Karpas-422 (cell line): ENCODE data around the gene FLRT2. TPM values are rescaled to one million over a fixed set of nuclear protein-coding genes. Genes with fewer than 3 reads are reported as not detected.

Experiments
- DNase-seq: peaks from one replicate; pipeline ENCODE4 v3.0.0-alpha.2; 2015
- H2AFZ ChIP-seq: fragments of 200-600 bp; sonication (generic); 2 replicates; pipeline ENCODE4 v1.6.1; 2014; ENCODE audit warnings: antibody characterized with exemption, low read length, mixed read lengths
- H3K27ac ChIP-seq: fragments of 200-600 bp; sonication (generic); 2 replicates; pipeline ENCODE4 v1.5.1; 2014; ENCODE audit warnings: mild to moderate bottlenecking, low read length, moderate library complexity
- H3K27me3 ChIP-seq: fragments of 200-600 bp; sonication (generic); 2 replicates; pipeline ENCODE4 v1.6.1; 2014; ENCODE audit warnings: low read length, mixed read lengths
- H3K36me3 ChIP-seq: fragments of 200-600 bp; sonication (generic); 2 replicates; pipeline ENCODE4 v1.6.1; 2014; ENCODE audit warnings: low read length, mixed read lengths; ENCODE audit not compliant: insufficient read depth
- H3K4me1 ChIP-seq: fragments of 200-600 bp; sonication (generic); 2 replicates; pipeline ENCODE4 v1.6.1; 2014; ENCODE audit warnings: mild to moderate bottlenecking, low read length, mixed read lengths
- H3K4me2 ChIP-seq: fragments of 200-600 bp; sonication (generic); 2 replicates; pipeline ENCODE4 v1.6.1; 2014; ENCODE audit warnings: low read length, low read depth, mild to moderate bottlenecking; ENCODE audit not compliant: poor library complexity, severe bottlenecking
- H3K4me3 ChIP-seq: fragments of 200-600 bp; sonication (generic); 2 replicates; pipeline ENCODE4 v1.5.1; 2014; ENCODE audit warnings: mild to moderate bottlenecking, antibody characterized with exemption, low read length, mixed read lengths
- H3K79me2 ChIP-seq: fragments of 200-600 bp; sonication (generic); 2 replicates; pipeline ENCODE4 v1.6.1; 2014; ENCODE audit warnings: mild to moderate bottlenecking, low read length, mixed read lengths
- H3K9ac ChIP-seq: fragments of 200-600 bp; sonication (generic); 2 replicates; pipeline ENCODE4 v1.6.0; 2014; ENCODE audit warnings: low read length
- H3K9me2 ChIP-seq: fragments of 200-600 bp; sonication (generic), shearing (Covaris generic); replicated peaks from 2 replicates; pipeline ENCODE4 v1.6.0; 2014; ENCODE audit warnings: mild to moderate bottlenecking, low read length, moderate library complexity; ENCODE audit not compliant: insufficient read depth
- H3K9me3 ChIP-seq: fragments of 300-700, 200-600 bp; sonication (generic); 2 replicates; pipeline ENCODE4 v1.6.1; 2014; ENCODE audit warnings: low read length, mixed read lengths
- H4K20me1 ChIP-seq: fragments of 200-600 bp; sonication (generic); 2 replicates; pipeline ENCODE4 v1.6.1; 2014; ENCODE audit warnings: mild to moderate bottlenecking, antibody characterized with exemption, low read length, low read depth; ENCODE audit not compliant: insufficient read depth
- total RNA-seq: library from RNA; depleted of rRNA; stranded (reverse); fragments of >200 nt; shearing (Covaris generic); gene quantifications from 2 replicates; pipeline ENCODE4 v1.2.3, GENCODE V29; 2014; ENCODE audit warnings: low replicate concordance

The FLRT2 gene
- total RNA-seq, 1 experiment from 2014 or later, result not detected

GRCh38 chr14:85538636-85539035, 8.7 kb downstream of the FLRT2 start:
- Histone ChIP-seq H3K27ac (no peak overlapping the region), H3K36me3 (no peaks in the 10 kb centered on the region), H3K9me3 (no peaks in the 10 kb centered on the region; the same call in 1 of the 2 replicates), H3K79me2 (no peaks in the 10 kb centered on the region), H4K20me1 (no peaks in the 10 kb centered on the region), H3K4me1 (no peaks in the 10 kb centered on the region), H3K9me2 (no peaks in the 10 kb centered on the region; the same call in 1 of the 2 replicates), H3K4me3 (no peak overlapping the region), H2AFZ (no peak overlapping the region), H3K27me3 (no peaks in the 10 kb centered on the region), H3K9ac (no peak overlapping the region), H3K4me2 (no peak overlapping the region)
- no peak for DNase-seq

- Histone ChIP-seq H3K27me3 (no peaks in the 10 kb centered on the region), H3K4me2 (no peak overlapping the region), H3K36me3 (no peaks in the 10 kb centered on the region), H4K20me1 (no peaks in the 10 kb centered on the region), H3K9ac (no peak overlapping the region), H3K4me3 (no peak overlapping the region), H2AFZ (no peak overlapping the region), H3K27ac (no peak overlapping the region), H3K4me1 (no peaks in the 10 kb centered on the region), H3K9me3 (no peaks in the 10 kb centered on the region; the same call in 1 of the 2 replicates), H3K9me2 (no peaks in the 10 kb centered on the region; the same call in 1 of the 2 replicates), H3K79me2 (no peaks in the 10 kb centered on the region)
- no peak for DNase-seq
These were observed 9.6 kb downstream of the FLRT2 start for GRCh38 chr14:85539510-85539909.

- no peaks in the 10 kb centered on the region for H3K79me2 ChIP-seq
- H2AFZ ChIP-seq, result no peak overlapping the region
- H3K4me1 ChIP-seq, result no peaks in the 10 kb centered on the region
These were observed 12.7 kb downstream of the FLRT2 start for GRCh38 chr14:85542623-85543022.

DNA sequence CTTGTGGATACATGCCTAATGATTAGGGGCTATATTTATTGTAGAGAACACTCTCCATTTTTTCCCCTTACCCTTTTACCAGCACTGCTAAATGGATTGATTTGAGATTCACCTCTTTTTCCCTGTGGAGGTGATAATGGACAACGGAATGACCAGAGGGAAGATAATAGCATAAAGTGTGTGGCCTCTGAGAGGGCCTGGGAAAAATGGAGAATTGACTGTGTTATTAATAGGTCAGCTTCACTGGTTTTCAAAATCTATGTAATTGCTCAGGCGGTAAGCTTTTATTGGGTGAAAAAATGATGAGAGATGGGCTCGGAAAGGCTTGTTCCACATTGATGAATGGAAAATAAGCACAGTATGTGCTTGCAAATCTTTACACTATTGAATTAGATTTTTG, 15.8 kb downstream of the FLRT2 start:
- DNase-seq, result no peak
- Histone ChIP-seq H3K4me2 (no peak overlapping the region), H3K27ac (no peak overlapping the region), H3K27me3 (no peaks in the 10 kb centered on the region), H3K9ac (no peak overlapping the region), H3K9me3 (0 out of 2 replicates have a peak, but pooled peaks cover 4% of the 10 kb centered on the region), H4K20me1 (no peaks in the 10 kb centered on the region), H3K4me1 (no peaks in the 10 kb centered on the region), H3K36me3 (no peaks in the 10 kb centered on the region), H3K9me2 (no peaks in the 10 kb centered on the region; the same call in 1 of the 2 replicates), H3K4me3 (no peak overlapping the region), H2AFZ (no peak overlapping the region), H3K79me2 (no peaks in the 10 kb centered on the region)

More at GRCh38 chr14:85542623-85543022, 12.7 kb downstream of the FLRT2 start:
- no peaks in the 10 kb centered on the region for H4K20me1 ChIP-seq
- no peaks in the 10 kb centered on the region for H3K27me3 ChIP-seq
- H3K27ac ChIP-seq, result no peak overlapping the region
- H3K9me2 ChIP-seq, result no peaks in the 10 kb centered on the region; the same call in 1 of the 2 replicates
- 0 out of 2 replicates have a peak, but pooled peaks cover 4% of the 10 kb centered on the region for H3K9me3 ChIP-seq
- no peak overlapping the region for H3K4me2 ChIP-seq
- no peak overlapping the region for H3K4me3 ChIP-seq
- no peaks in the 10 kb centered on the region for H3K36me3 ChIP-seq
- no peak overlapping the region for H3K9ac ChIP-seq
- DNase-seq, result no peak

GRCh38 chr14:85546390-85546789, 16.4 kb downstream of the FLRT2 start:
- H3K4me2 ChIP-seq, result no peak overlapping the region
- no peak overlapping the region for H3K4me3 ChIP-seq
- no peaks in the 10 kb centered on the region; the same call in 1 of the 2 replicates for H3K9me2 ChIP-seq
- 0 out of 2 replicates have a peak, but pooled peaks cover 4% of the 10 kb centered on the region for H3K9me3 ChIP-seq
- no peaks in the 10 kb centered on the region for H3K36me3 ChIP-seq
- H3K27ac ChIP-seq, result no peak overlapping the region
- H4K20me1 ChIP-seq, result no peaks in the 10 kb centered on the region
- H2AFZ ChIP-seq, result no peak overlapping the region
- no peaks in the 10 kb centered on the region for H3K79me2 ChIP-seq
- no peak for DNase-seq
- H3K4me1 ChIP-seq, result no peaks in the 10 kb centered on the region
- H3K27me3 ChIP-seq, result no peaks in the 10 kb centered on the region
- H3K9ac ChIP-seq, result no peak overlapping the region

GRCh38 chr14:85549697-85550096, 19.8 kb downstream of the FLRT2 start:
- Histone ChIP-seq H3K9ac (no peak overlapping the region), H3K4me2 (no peak overlapping the region), H3K9me3 (0 out of 2 replicates have a peak, but pooled peaks cover 4% of the 10 kb centered on the region), H3K4me3 (no peak overlapping the region), H3K36me3 (no peaks in the 10 kb centered on the region), H4K20me1 (no peaks in the 10 kb centered on the region), H3K27ac (no peak overlapping the region), H3K27me3 (no peaks in the 10 kb centered on the region), H2AFZ (no peak overlapping the region), H3K4me1 (no peaks in the 10 kb centered on the region), H3K9me2 (no peaks in the 10 kb centered on the region; the same call in 1 of the 2 replicates), H3K79me2 (no peaks in the 10 kb centered on the region)
- no peak for DNase-seq

GRCh38 chr14:85554106-85554505, 24.2 kb downstream of the FLRT2 start:
- H3K9me2 ChIP-seq, result no peaks in the 10 kb centered on the region; the same call in 1 of the 2 replicates
- H3K9me3 ChIP-seq, result peaks cover 3% of the 10 kb centered on the region; the same call in 1 of the 2 replicates
- no peak overlapping the region for H3K27ac ChIP-seq
- no peak overlapping the region for H2AFZ ChIP-seq
- H3K36me3 ChIP-seq, result no peaks in the 10 kb centered on the region
- DNase-seq, result no peak
- no peaks in the 10 kb centered on the region for H3K4me1 ChIP-seq
- H4K20me1 ChIP-seq, result no peaks in the 10 kb centered on the region
- no peaks in the 10 kb centered on the region for H3K27me3 ChIP-seq
- no peaks in the 10 kb centered on the region for H3K79me2 ChIP-seq
- H3K4me3 ChIP-seq, result no peak overlapping the region
- H3K9ac ChIP-seq, result no peak overlapping the region
- H3K4me2 ChIP-seq, result no peak overlapping the region

- Histone ChIP-seq H3K4me1 (no peaks in the 10 kb centered on the region), H3K79me2 (no peaks in the 10 kb centered on the region), H3K4me2 (no peak overlapping the region), H3K27ac (no peak overlapping the region), H3K36me3 (no peaks in the 10 kb centered on the region), H3K9me3 (peaks cover 3% of the 10 kb centered on the region; the same call in 1 of the 2 replicates), H3K4me3 (no peak overlapping the region), H3K9ac (no peak overlapping the region), H2AFZ (no peak overlapping the region), H4K20me1 (no peaks in the 10 kb centered on the region), H3K27me3 (0 out of 2 replicates have a peak, but pooled peaks cover 3% of the 10 kb centered on the region), H3K9me2 (no peaks in the 10 kb centered on the region; the same call in 1 of the 2 replicates)
- DNase-seq, result no peak
These were observed 26.3 kb downstream of the FLRT2 start for GRCh38 chr14:85556267-85556666.
